RWPE2 (cell line): ENCODE data around the gene TP63.

Source experiments
- ATAC-seq: fragments of 200-7000 bp; cut with Tn5 transposase; 3 replicates; pipeline ENCODE4 v1.9.1; 2021; ENCODE audit warnings: low read depth
- DNase-seq: peaks from one replicate; pipeline ENCODE4 v3.0.0-alpha.2; 2020; ENCODE audit warnings: low spot score
- H3K27ac ChIP-seq: fragments of 450-650 bp; 2 replicates; pipeline ENCODE4 v1.5.1; 2017; ENCODE audit warnings: mild to moderate bottlenecking; ENCODE audit not compliant: poor library complexity, severe bottlenecking
- H3K27me3 ChIP-seq: fragments of 250-450 bp; sonication (Bioruptor Pico); 2 replicates; pipeline ENCODE4 v1.5.1; 2021; ENCODE audit warnings: mild to moderate bottlenecking, moderate library complexity; ENCODE audit not compliant: insufficient read depth, poor library complexity, severe bottlenecking
- H3K36me3 ChIP-seq: fragments of 250-450 bp; sonication (Bioruptor Pico); 2 replicates; pipeline ENCODE4 v1.5.1; 2020; ENCODE audit warnings: low read depth, mild to moderate bottlenecking, moderate library complexity
- H3K4me1 ChIP-seq: fragments of 250-450 bp; sonication (Bioruptor Pico); 2 replicates; pipeline ENCODE4 v1.5.1; 2021; ENCODE audit warnings: mild to moderate bottlenecking, moderate library complexity; ENCODE audit not compliant: insufficient read depth, poor library complexity, severe bottlenecking
- H3K4me3 ChIP-seq: fragments of 250-450 bp; sonication (Bioruptor Pico); 2 replicates; pipeline ENCODE4 v1.5.1; 2021; ENCODE audit warnings: mild to moderate bottlenecking, moderate library complexity; ENCODE audit not compliant: severe bottlenecking
- H3K9me3 ChIP-seq: fragments of 250-450 bp; sonication (Bioruptor Pico); 2 replicates; pipeline ENCODE4 v1.5.1; 2021; ENCODE audit warnings: mild to moderate bottlenecking, moderate library complexity; ENCODE audit not compliant: severe bottlenecking
- TF ChIP-seq, protein P1 (sequence below): fragments of 450-650 bp; IDR thresholded peaks from one replicate; pipeline ENCODE4 v1.5.1; 2017; ENCODE audit warnings: mild to moderate bottlenecking, moderate library complexity; ENCODE audit not compliant: poor library complexity, severe bottlenecking

Gene TP63

DNA sequence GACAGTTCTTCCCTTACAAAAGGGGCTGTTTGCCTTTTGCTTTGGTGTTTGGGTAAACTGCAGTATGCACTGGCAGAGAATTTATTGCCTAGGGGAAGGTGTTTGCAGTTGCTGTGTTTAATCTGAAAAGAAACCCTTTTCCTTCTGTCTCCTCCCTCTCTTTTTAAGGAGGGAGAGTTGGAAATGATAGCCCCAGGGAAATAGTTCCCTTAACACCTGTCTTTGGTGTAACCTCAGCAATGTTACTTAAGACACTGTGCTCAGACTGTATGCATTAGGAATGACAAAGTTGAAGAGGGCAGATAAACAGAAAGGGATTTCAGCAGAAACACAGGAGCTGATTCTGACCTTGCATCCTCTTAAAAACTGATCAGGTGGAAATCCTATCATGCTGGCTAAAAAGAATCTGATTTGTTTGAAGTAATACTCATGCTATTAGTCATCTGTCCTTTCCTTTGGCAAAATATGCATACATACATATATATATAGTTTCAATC lies 125.4 kb downstream of the TP63 start:
- no peaks in the 10 kb centered on the region for H3K27me3 ChIP-seq
- ATAC-seq: peak; percentile 87
- TF ChIP-seq, protein P1, sequence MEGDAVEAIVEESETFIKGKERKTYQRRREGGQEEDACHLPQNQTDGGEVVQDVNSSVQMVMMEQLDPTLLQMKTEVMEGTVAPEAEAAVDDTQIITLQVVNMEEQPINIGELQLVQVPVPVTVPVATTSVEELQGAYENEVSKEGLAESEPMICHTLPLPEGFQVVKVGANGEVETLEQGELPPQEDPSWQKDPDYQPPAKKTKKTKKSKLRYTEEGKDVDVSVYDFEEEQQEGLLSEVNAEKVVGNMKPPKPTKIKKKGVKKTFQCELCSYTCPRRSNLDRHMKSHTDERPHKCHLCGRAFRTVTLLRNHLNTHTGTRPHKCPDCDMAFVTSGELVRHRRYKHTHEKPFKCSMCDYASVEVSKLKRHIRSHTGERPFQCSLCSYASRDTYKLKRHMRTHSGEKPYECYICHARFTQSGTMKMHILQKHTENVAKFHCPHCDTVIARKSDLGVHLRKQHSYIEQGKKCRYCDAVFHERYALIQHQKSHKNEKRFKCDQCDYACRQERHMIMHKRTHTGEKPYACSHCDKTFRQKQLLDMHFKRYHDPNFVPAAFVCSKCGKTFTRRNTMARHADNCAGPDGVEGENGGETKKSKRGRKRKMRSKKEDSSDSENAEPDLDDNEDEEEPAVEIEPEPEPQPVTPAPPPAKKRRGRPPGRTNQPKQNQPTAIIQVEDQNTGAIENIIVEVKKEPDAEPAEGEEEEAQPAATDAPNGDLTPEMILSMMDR: no peak

DNA sequence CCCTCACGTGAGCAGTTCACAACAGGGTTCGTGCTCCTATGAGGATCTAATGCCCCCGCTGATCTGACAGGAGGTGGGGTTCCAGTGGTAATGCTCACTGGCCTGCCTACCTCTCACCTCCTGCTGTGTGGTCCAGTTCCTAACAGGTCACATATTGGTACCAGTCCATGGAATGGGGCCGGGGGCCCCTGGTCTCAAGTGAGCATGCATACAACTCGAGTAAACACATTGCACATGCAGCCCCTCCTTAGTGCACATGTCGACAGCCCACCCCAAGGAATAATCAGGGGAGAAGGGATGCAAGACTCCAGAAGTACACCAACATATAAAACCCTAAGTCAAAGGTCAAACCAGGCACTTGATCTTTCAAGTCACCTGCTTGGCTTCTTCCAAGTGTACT lies 127.0 kb downstream of the TP63 start:
- H3K27me3 ChIP-seq: no peaks in the 10 kb centered on the region
- H3K36me3 ChIP-seq: no peaks in the 10 kb centered on the region
- H3K9me3 ChIP-seq: no peaks in the 10 kb centered on the region
- H3K4me3 ChIP-seq: no peak overlapping the region
- no peak overlapping the region for H3K27ac ChIP-seq
- TF ChIP-seq, protein P1: no peak
- ATAC-seq (no peak), DNase-seq (no peak)
- peaks cover 12% of the 10 kb centered on the region for H3K4me1 ChIP-seq

More for the DNA sequence above, 125.4 kb downstream of the TP63 start:
- DNase-seq: no peak
- H3K9me3 ChIP-seq: no peaks in the 10 kb centered on the region
- no peak overlapping the region for H3K4me3 ChIP-seq
- H3K27ac ChIP-seq: peak overlapping the region; percentile 32
- peaks cover 12% of the 10 kb centered on the region for H3K4me1 ChIP-seq
- no peaks in the 10 kb centered on the region for H3K36me3 ChIP-seq

- Histone ChIP-seq H3K9me3 (no peaks in the 10 kb centered on the region), H3K4me3 (no peak overlapping the region), H3K27me3 (no peaks in the 10 kb centered on the region), H3K36me3 (no peaks in the 10 kb centered on the region), H3K27ac (peak overlapping the region; percentile 30), H3K4me1 (peaks cover 11% of the 10 kb centered on the region)
- DNase-seq (no peak), ATAC-seq (peak; percentile 84)
- TF ChIP-seq, protein P1: no peak
Measured at GRCh38 chr3:189766416-189766815, 135.2 kb downstream of the TP63 start.

DNA sequence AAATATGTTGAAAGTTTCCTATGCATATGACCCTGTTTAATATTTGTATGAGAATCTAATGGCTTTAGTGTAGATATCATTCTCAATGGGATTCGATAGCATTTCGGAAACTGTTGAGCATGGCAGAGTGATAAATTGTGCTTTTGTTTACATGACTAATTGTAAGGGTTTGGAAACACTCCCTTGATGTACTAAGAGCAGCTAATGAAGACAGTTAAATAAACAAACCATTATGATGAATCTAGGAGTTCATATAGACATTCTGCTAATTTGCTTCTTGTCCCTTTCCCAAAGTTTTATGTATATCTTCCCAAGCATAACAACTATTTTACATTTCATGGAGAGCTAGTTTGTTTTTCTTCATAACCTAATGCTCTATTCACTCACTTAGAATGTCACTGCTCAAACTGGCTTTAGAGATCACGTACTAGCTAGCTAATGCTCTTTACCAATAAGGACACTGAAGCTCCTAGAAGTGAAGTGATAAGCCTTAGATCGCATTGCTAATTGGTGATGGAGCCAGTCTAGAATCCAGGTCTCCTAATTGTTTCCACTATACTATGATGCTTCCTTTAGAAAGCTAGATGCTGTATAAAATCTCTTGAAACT lies 140.8 kb downstream of the TP63 start:
- ATAC-seq: no peak
- Histone ChIP-seq H3K27ac (no peak overlapping the region), H3K9me3 (no peaks in the 10 kb centered on the region), H3K36me3 (no peaks in the 10 kb centered on the region), H3K4me1 (peaks cover 14% of the 10 kb centered on the region), H3K4me3 (no peak overlapping the region), H3K27me3 (no peaks in the 10 kb centered on the region)
- DNase-seq: no peak
- TF ChIP-seq, protein P1: no peak

GRCh38 chr3:189772584-189772983 lies 141.4 kb downstream of the TP63 start:
- no peaks in the 10 kb centered on the region for H3K9me3 ChIP-seq
- peak overlapping the region; percentile 50 for H3K27ac ChIP-seq
- peaks cover 14% of the 10 kb centered on the region for H3K4me1 ChIP-seq
- no peak overlapping the region for H3K4me3 ChIP-seq
- no peaks in the 10 kb centered on the region for H3K36me3 ChIP-seq
- ATAC-seq (no peak; the same call in 2 of the 3 replicates), DNase-seq (no peak)
- TF ChIP-seq, protein P1: no peak
- H3K27me3 ChIP-seq: no peaks in the 10 kb centered on the region
